Activated CD4-positive, alpha-beta T cell treated with anti-CD3 and anti-CD28 coated beads, Interleukin-2, amount 10 ng/mL, durations not matched to agents 24 days and 14 days (primary cell): ENCODE measurements around the gene RBBP7. TPM values are rescaled to one million over a fixed set of nuclear protein-coding genes. Genes with fewer than 3 reads are reported as not detected.
A peak's percentile ranks its signal among the peaks of the same experiment; 100 is the strongest.

Experiments used
- DNase-seq: peaks from one replicate; pipeline ENCODE4 v3.0.0; 2022
- H3K27ac Mint-ChIP-seq: one replicate; pipeline ENCODE4 v1.8.0; 2022; ENCODE audit warnings: mild to moderate bottlenecking, mixed read lengths
- H3K27me3 Mint-ChIP-seq: one replicate; pipeline ENCODE4 v1.8.0; 2022; ENCODE audit warnings: mixed read lengths
- H3K36me3 Mint-ChIP-seq: one replicate; pipeline ENCODE4 v1.8.0; 2022; ENCODE audit warnings: low read depth, mild to moderate bottlenecking, mixed read lengths
- H3K4me1 Mint-ChIP-seq: one replicate; pipeline ENCODE4 v1.8.0; 2021; ENCODE audit warnings: mixed read lengths
- H3K4me3 Mint-ChIP-seq: one replicate; pipeline ENCODE4 v1.8.0; 2022; ENCODE audit warnings: mild to moderate bottlenecking, moderate library complexity, mixed read lengths
- H3K9me3 Mint-ChIP-seq: one replicate; pipeline ENCODE4 v1.8.0; 2021; ENCODE audit warnings: mixed read lengths
- intact Hi-C: fragments of 100-400 bp; cut with micrococcal nuclease; formaldehyde crosslinking; loops from one replicate; pipeline ENCODE4 v1.15.1; 2023
- total RNA-seq: library from RNA; stranded (reverse); gene quantifications from 2 replicates; pipeline ENCODE4 v1.2.3, GENCODE V29; 2022

RBBP7 gene
- 136 and 137 TPM in 2 replicates for total RNA-seq

GRCh38 chrX:16870095-16870861, at the start of gene RBBP7:
RBBP7 (minus strand) TSS chrX:16870362; CDS start chrX:16870053, 309 bp downstream.
- Mint-ChIP-seq H3K36me3 (peaks cover 16% of the 10 kb centered on the region), H3K4me3 (peak within 1 kb of the TSS; percentile 98), H3K27me3 (peaks cover 6% of the 10 kb centered on the region), H3K9me3 (no peaks in the 10 kb centered on the region), H3K4me1 (peaks cover 17% of the 10 kb centered on the region), H3K27ac (peak within 1 kb of the TSS; percentile 100)
- peak; percentile 97 for DNase-seq
- intact Hi-C loops = loop anchor here (1.0 kb wide), 3 partner anchors 13 to 84 kb away; partner anchors contain the start of gene TXLNG

GRCh38 chrX:16918979-16919378, 48.8 kb upstream of the RBBP7 start:
- no peaks in the 10 kb centered on the region for H3K4me1 Mint-ChIP-seq

DNA sequence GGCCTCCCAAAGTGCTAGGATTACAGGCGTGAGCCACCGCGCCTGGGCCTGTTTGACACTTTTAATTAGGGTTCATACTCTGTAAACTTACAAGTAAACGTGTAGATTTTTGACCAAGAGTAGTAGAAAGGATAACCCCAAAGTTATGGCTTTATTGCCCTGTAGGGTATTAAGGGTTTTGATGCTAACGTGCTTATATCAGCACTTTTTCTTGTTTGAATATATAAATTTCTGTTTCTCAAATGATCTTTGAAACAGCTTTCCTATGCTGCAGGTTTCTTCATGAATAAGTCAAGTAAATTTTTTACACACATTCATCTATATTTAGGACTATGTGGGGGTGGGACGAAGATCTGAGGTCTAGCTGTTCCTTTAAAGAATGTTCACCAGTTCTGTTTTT, 47.0 kb upstream of the RBBP7 start:
- no peaks in the 10 kb centered on the region for H3K4me1 Mint-ChIP-seq
- peaks cover 4% of the 10 kb centered on the region for H3K27me3 Mint-ChIP-seq
- H3K4me3 Mint-ChIP-seq = no peak overlapping the region
- DNase-seq = no peak
- no peaks in the 10 kb centered on the region for H3K9me3 Mint-ChIP-seq
- intact Hi-C loops = no loop called here
- no peak overlapping the region for H3K27ac Mint-ChIP-seq
- H3K36me3 Mint-ChIP-seq = no peaks in the 10 kb centered on the region

More at GRCh38 chrX:16918979-16919378, 48.8 kb upstream of the RBBP7 start:
- Mint-ChIP-seq H3K27ac (no peak overlapping the region), H3K4me3 (no peak overlapping the region), H3K36me3 (no peaks in the 10 kb centered on the region), H3K9me3 (no peaks in the 10 kb centered on the region), H3K27me3 (peaks cover 7% of the 10 kb centered on the region)
- intact Hi-C loops = no loop called here
- DNase-seq = no peak

- no peaks in the 10 kb centered on the region for H3K4me1 Mint-ChIP-seq
- no peaks in the 10 kb centered on the region for H3K9me3 Mint-ChIP-seq
- H3K36me3 Mint-ChIP-seq = no peaks in the 10 kb centered on the region
- peaks cover 2% of the 10 kb centered on the region for H3K27me3 Mint-ChIP-seq
- H3K27ac Mint-ChIP-seq = no peak overlapping the region
- DNase-seq = no peak
- intact Hi-C loops = no loop called here
- H3K4me3 Mint-ChIP-seq = no peak overlapping the region
Measured at GRCh38 chrX:16916561-16916960, 46.4 kb upstream of the RBBP7 start.

DNA sequence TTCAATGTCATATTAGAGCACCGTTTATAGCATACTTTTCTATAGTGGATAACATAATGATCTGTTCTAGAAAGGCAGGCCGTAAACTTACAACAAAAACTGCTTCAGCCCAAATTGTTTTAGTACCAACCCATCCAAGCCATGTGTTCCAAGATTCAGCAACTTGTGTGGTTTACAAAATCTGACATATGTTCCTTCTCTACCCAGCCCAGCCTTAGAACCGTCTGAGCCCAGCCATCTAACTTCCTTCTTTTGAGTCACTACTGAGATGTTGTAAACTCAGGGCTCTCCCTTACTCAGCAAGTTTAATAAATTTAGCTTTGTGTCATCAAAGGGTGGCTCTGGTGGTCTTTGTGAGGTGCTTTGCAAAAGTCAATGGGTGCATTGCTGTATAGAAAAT, 43.9 kb upstream of the RBBP7 start:
- H3K36me3 Mint-ChIP-seq = no peaks in the 10 kb centered on the region
- H3K9me3 Mint-ChIP-seq = no peaks in the 10 kb centered on the region
- H3K27ac Mint-ChIP-seq = no peak overlapping the region
- no peak overlapping the region for H3K4me3 Mint-ChIP-seq
- peaks cover 2% of the 10 kb centered on the region for H3K27me3 Mint-ChIP-seq
- no peak for DNase-seq
- intact Hi-C loops = no loop called here
- no peaks in the 10 kb centered on the region for H3K4me1 Mint-ChIP-seq

GRCh38 chrX:16910376-16910775, 40.2 kb upstream of the RBBP7 start:
- Mint-ChIP-seq H3K4me3 (no peak overlapping the region), H3K4me1 (no peaks in the 10 kb centered on the region), H3K9me3 (no peaks in the 10 kb centered on the region)

GRCh38 chrX:16903274-16904022, 33.3 kb upstream of the RBBP7 start:
- Mint-ChIP-seq H3K9me3 (peaks cover 3% of the 10 kb centered on the region), H3K4me3 (no peak overlapping the region), H3K27ac (no peak overlapping the region), H3K4me1 (no peaks in the 10 kb centered on the region), H3K27me3 (peaks cover 3% of the 10 kb centered on the region), H3K36me3 (no peaks in the 10 kb centered on the region)
- intact Hi-C loops = no loop called here
- DNase-seq = no peak

More at GRCh38 chrX:16910376-16910775, 40.2 kb upstream of the RBBP7 start:
- no peak overlapping the region for H3K27ac Mint-ChIP-seq
- intact Hi-C loops = no loop called here
- no peak for DNase-seq
- no peaks in the 10 kb centered on the region for H3K27me3 Mint-ChIP-seq
- no peaks in the 10 kb centered on the region for H3K36me3 Mint-ChIP-seq

GRCh38 chrX:16897445-16897844, 27.3 kb upstream of the RBBP7 start:
- H3K9me3 Mint-ChIP-seq = no peaks in the 10 kb centered on the region
- H3K36me3 Mint-ChIP-seq = no peaks in the 10 kb centered on the region
- peaks cover 5% of the 10 kb centered on the region for H3K4me1 Mint-ChIP-seq
- intact Hi-C loops = no loop called here
- H3K27me3 Mint-ChIP-seq = peaks cover 3% of the 10 kb centered on the region
- no peak overlapping the region for H3K27ac Mint-ChIP-seq
- H3K4me3 Mint-ChIP-seq = no peak overlapping the region
- no peak for DNase-seq

- H3K9me3 Mint-ChIP-seq = no peaks in the 10 kb centered on the region
- intact Hi-C loops = loop anchor here (2.0 kb wide), 1 partner anchor 66 kb away; no protein-coding TSS in a partner anchor
- peak; percentile 86 for DNase-seq
- H3K27me3 Mint-ChIP-seq = peaks cover 3% of the 10 kb centered on the region
- no peak overlapping the region for H3K4me3 Mint-ChIP-seq
- H3K36me3 Mint-ChIP-seq = no peaks in the 10 kb centered on the region
- H3K4me1 Mint-ChIP-seq = peaks cover 14% of the 10 kb centered on the region
- H3K27ac Mint-ChIP-seq = no peak overlapping the region
Measured at GRCh38 chrX:16892504-16893362, 22.6 kb upstream of the RBBP7 start.

DNA sequence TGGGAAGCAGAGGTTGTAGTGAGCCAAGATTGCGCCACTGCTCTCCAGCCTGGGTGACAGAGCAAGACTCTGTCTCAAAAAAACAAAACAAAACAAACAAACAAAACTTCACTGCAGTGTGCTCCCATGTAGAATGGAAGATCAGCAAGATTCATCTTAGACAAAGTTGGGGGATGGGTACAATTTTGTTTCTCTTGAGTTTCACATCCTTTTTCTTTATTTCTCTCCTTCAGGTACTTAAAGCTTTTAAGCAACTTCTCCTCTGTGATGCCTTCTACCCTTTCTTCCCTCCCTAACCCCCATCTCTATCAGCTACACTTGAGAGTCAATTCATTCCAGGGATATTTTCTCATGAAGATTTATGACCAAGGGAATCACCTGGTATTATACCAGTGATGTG, 15.5 kb upstream of the RBBP7 start:
- Mint-ChIP-seq H3K36me3 (no peaks in the 10 kb centered on the region), H3K27me3 (peaks cover 9% of the 10 kb centered on the region), H3K4me1 (peaks cover 11% of the 10 kb centered on the region), H3K9me3 (no peaks in the 10 kb centered on the region), H3K4me3 (no peak overlapping the region), H3K27ac (no peak overlapping the region)
- intact Hi-C loops = no loop called here
- DNase-seq = no peak

GRCh38 chrX:16883487-16883804, 13.3 kb upstream of the RBBP7 start:
- intact Hi-C loops = loop anchor here (1.0 kb wide), 2 partner anchors 13 to 163 kb away; partner anchors contain the start of gene RBBP7
- Mint-ChIP-seq H3K36me3 (no peaks in the 10 kb centered on the region), H3K27ac (no peak overlapping the region), H3K27me3 (peaks cover 12% of the 10 kb centered on the region), H3K4me1 (peaks cover 4% of the 10 kb centered on the region), H3K4me3 (peak overlapping the region; percentile 74), H3K9me3 (no peaks in the 10 kb centered on the region)
- DNase-seq = no peak

DNA sequence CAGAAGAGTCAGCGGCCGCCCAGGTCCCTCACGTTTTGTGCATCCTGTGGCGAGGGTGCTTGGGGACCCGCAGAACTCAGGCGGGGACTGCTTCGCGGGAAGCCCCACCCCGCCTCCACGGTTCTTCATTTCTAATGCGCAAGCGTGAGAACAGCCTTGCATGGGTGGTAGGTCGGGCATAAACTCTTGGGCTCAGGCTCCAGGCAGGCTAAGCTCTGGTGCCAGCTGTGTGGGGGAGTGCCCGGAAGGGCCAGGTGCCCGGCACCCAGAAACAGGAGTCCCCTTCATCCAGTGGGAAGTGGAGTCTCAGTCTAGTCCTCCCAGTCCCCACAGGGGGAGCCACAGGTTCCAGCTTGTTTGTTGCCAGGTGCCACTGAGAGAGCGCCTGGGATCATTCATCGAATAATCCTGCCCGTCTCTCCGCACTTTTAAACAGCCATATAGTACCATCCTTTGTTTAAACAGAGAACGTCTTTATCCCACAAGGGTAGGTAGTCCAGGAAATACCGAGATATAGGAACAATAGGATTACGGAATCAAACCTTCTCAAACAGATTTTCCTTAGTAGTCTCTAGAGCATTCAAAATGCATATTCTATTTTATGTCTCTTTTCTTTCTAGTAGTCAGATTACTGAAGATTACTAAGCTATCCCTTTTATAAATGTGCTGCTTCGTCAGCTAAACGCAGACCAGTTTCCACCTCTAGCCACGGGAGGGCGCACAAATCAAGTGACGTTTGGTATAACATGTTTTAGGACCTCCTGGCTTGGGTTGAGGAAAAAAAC, 12.7 kb upstream of the RBBP7 start:
- Mint-ChIP-seq H3K27ac (no peak overlapping the region), H3K4me3 (peak overlapping the region; percentile 74), H3K9me3 (no peaks in the 10 kb centered on the region), H3K27me3 (peaks cover 13% of the 10 kb centered on the region), H3K36me3 (no peaks in the 10 kb centered on the region), H3K4me1 (peaks cover 2% of the 10 kb centered on the region)
- DNase-seq = peak; percentile 86
- intact Hi-C loops = loop anchor here (1.0 kb wide), 2 partner anchors 13 to 163 kb away; partner anchors contain the start of gene RBBP7

- H3K4me3 Mint-ChIP-seq = peak overlapping the region; percentile 65
- no peaks in the 10 kb centered on the region for H3K9me3 Mint-ChIP-seq
- DNase-seq = peak; percentile 58
- intact Hi-C loops = no loop called here
- peaks cover 19% of the 10 kb centered on the region for H3K27me3 Mint-ChIP-seq
- no peaks in the 10 kb centered on the region for H3K36me3 Mint-ChIP-seq
- no peak overlapping the region for H3K27ac Mint-ChIP-seq
- peaks cover 2% of the 10 kb centered on the region for H3K4me1 Mint-ChIP-seq
Measured at GRCh38 chrX:16882169-16882568, 12.0 kb upstream of the RBBP7 start.
